GM10266 (cell line): ENCODE measurements around the gene BLMH.

Experiments used
- DNase-seq: peaks from one replicate; pipeline ENCODE4 v3.0.0; 2012; ENCODE audit errors: extremely low spot score
- TF ChIP-seq, protein P1 (sequence below): IDR thresholded peaks from 2 replicates; pipeline ENCODE4 v1.5.1; 2012; ENCODE audit warnings: mild to moderate bottlenecking, low read depth; ENCODE audit not compliant: control insufficient read depth, insufficient read depth; ENCODE audit errors: missing control alignments

BLMH gene

DNA sequence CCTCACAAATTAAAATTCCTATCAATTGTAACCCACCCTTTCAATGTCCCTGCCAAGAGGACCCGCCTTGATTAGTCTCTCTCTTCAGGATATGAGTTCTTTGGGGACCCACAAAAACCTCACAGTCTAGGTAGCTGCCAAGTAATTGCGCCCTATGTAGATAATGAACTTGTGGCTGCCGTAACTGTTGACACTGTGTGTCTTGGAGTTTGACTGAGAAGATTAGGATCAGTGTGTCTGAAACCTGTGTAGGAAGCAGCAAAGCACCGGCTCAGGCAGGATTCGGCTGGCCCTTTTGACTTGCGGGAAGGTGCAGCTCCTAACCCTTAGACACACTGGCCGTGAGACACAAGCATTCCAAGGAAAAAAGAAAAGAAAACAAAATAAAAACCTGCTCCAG is 38.4 kb downstream of the BLMH start:
- DNase-seq, result no peak

DNA sequence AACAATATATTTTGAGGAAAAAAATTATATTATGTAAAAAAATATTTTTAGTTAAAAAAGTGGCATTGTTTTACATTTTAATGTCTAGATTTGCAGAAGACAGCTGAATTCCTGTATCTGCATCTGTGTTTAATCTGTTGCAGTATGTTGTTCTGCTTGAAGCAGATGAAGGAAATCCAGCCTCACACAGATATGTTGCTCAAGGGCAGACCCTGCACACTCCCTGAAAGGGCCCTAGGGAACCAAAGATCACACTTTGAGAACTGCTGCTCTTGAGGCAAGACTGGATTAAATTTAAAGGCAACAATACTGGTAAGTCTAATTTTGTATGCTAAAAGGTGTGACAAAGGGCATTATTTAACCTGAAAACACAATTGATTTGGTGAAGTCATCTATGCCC is 39.8 kb downstream of the BLMH start:
- no peak for DNase-seq
- TF ChIP-seq, protein P1, sequence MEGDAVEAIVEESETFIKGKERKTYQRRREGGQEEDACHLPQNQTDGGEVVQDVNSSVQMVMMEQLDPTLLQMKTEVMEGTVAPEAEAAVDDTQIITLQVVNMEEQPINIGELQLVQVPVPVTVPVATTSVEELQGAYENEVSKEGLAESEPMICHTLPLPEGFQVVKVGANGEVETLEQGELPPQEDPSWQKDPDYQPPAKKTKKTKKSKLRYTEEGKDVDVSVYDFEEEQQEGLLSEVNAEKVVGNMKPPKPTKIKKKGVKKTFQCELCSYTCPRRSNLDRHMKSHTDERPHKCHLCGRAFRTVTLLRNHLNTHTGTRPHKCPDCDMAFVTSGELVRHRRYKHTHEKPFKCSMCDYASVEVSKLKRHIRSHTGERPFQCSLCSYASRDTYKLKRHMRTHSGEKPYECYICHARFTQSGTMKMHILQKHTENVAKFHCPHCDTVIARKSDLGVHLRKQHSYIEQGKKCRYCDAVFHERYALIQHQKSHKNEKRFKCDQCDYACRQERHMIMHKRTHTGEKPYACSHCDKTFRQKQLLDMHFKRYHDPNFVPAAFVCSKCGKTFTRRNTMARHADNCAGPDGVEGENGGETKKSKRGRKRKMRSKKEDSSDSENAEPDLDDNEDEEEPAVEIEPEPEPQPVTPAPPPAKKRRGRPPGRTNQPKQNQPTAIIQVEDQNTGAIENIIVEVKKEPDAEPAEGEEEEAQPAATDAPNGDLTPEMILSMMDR, result no peak

More for the DNA sequence above, 38.4 kb downstream of the BLMH start:
- TF ChIP-seq, protein P1, result no peak

DNA sequence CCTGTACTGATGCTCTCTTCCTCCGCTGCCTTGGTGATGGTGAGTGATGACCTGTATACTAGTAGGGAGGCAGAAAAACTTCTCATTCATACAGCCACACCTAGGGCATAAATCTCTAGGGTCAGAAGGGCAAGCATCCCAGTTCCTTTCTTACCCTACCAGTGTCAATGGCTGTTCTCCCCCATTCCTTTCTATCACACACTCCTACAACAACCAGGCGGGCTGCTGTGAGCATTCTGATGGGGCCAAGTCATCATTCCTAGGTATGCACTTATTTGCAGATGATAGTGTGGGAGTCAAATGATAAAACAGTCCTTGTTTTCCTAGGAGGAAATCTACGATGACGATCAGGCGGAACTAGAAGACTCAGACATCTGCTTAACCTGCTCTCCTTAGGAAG is 42.3 kb downstream of the BLMH start:
- DNase-seq, result no peak
- TF ChIP-seq, protein P1, result no peak

DNA sequence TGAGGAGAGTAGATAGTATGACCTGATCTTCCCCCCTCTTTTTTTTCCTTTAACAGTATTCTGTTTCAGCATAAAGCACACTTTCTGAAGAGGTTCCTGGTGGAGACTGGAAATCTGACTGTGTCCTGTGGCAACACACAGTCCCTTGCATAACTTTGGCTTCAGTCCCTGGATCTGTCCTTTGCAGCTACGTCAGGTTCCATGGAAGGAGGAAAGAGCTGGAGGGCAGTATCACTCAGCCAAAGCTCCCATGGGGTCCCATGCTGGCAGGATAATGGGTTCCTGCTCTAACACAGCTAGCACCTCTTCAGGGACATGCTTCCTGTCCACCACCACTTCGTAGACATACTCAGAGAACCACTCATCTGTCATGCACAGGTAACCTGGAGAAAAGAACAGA is 43.0 kb downstream of the BLMH start:
- no peak for DNase-seq
- TF ChIP-seq, protein P1, result no peak

DNA sequence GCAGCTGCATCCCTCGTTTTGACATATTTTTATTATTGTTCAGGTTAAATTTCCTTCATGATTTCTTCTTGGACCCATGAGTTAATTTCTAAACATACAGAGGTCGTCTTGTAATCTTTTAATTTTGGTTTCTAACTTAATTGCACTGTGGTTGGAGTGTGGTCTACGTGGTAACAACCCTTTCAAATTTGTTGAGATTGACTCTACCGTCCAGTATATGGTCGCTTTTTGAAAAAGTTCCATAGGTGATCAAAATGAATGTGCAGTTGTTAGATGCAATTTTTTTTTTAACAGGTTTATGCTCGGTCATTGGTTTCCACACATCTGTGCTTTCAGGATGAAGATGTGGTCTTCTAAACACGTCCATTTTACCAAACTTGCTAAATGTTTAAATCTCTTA is 45.3 kb downstream of the BLMH start:
- no peak for DNase-seq
- TF ChIP-seq, protein P1, result no peak

DNA sequence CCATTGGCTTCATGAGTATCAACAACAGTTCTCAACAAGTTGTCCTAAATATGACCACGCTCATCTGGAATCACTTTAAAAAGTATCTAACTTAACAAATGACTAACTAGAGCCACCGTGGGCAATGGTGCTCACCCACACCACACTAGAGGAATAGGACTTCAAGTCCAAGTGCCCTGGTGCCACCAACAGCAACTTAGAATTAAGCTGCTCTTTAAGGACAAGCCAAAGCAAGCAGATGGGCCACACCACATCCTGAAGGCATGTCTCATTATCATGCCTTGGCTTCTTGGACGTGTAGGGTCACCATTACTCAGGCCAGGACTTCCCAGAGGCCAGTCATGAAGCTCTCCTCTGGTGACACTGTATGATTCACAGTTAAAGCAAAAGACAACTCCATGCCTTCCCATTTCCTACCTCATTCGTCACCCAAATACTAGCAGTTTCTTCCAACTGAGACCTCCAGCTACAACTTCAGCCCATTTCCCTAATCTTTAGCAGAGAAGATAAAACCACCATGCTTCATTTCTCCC is 46.8 kb downstream of the BLMH start:
- DNase-seq, result no peak
- TF ChIP-seq, protein P1, result no peak

DNA sequence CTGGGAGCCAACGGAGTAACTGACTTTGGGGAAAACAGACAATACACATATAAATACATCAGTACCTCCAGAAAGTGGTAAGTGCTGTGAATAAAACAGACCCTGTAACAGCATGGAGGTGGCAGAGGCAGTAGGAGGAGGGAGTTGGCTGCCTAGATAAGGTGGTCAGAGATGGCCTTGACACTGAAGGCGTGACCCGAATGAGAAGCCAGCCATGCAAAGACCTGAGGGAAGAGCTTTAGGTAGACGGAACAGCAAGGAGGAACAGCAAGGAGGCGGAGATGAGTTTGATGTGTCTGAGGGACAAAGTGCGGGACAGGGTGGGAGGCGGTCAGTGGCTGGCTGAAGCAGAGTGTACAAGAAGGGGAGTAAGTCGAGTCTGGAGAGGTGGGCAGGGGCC is 48.2 kb downstream of the BLMH start:
- TF ChIP-seq, protein P1, result no peak
- DNase-seq, result no peak

DNA sequence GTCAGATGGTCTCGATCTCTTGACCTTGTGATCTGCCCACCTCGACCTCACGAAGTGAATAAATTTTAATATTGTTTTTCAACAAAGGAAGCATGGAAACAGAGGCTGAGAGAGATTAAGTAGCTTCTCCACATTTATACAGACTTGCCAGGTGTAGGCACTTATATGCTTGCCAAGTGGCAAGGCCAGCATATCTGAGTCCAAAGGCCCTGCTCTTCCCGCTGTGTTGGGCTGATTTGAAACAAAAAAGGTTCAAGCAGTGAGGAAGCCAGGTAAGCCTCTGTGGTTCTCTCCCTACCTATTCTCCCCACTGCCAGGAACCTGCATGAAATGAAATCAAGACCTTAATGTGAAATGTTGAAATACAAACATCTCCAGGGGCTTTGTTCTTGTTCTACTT is 48.7 kb downstream of the BLMH start:
- no peak for DNase-seq
- TF ChIP-seq, protein P1, result no peak
